ES-I3 (cell line): ENCODE results near the gene ARHGAP24.

Experiments
- H3K36me3 ChIP-seq: 2 replicates; pipeline ENCODE4 v1.6.1; 2013; ENCODE audit warnings: mild to moderate bottlenecking, low read length, control low read depth, moderate library complexity; ENCODE audit not compliant: insufficient read depth
- H3K4me1 ChIP-seq: 2 replicates; pipeline ENCODE4 v1.6.1; 2013; ENCODE audit warnings: mild to moderate bottlenecking, control low read depth, low read length; ENCODE audit not compliant: insufficient read depth
- H3K9ac ChIP-seq: 2 replicates; pipeline ENCODE4 v1.6.1; 2013; ENCODE audit warnings: low read depth, mild to moderate bottlenecking, low read length, moderate library complexity
- H3K9me3 ChIP-seq: 2 replicates; pipeline ENCODE4 v1.6.1; 2013; ENCODE audit warnings: mild to moderate bottlenecking, low read length, moderate library complexity; ENCODE audit not compliant: control insufficient read depth, insufficient read depth

The ARHGAP24 gene

DNA sequence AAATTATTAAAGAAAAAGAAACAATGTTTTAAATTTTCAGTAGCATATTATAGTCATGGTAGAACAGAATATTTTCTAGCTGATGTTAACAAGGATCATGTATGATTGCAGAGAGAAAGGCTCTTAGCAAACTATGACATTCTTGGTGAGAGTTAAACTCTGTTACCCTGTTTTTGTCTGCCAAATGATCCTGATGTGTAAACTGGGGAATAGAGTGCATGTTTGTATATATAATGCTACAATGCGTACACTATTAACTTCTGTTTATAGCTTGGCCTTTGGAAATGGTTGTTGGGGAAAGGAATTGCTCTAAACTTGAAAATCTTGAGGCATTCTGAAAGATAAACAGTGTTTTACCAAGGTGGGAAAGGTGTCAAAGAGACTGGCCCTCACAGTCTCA is 292.7 kb downstream of the ARHGAP24 start:
- H3K9ac ChIP-seq, result no peak overlapping the region
- peaks cover 6% of the 10 kb centered on the region; the same call in 1 of the 2 replicates for H3K4me1 ChIP-seq
- H3K9me3 ChIP-seq, result no peaks in the 10 kb centered on the region
- no peaks in the 10 kb centered on the region for H3K36me3 ChIP-seq

DNA sequence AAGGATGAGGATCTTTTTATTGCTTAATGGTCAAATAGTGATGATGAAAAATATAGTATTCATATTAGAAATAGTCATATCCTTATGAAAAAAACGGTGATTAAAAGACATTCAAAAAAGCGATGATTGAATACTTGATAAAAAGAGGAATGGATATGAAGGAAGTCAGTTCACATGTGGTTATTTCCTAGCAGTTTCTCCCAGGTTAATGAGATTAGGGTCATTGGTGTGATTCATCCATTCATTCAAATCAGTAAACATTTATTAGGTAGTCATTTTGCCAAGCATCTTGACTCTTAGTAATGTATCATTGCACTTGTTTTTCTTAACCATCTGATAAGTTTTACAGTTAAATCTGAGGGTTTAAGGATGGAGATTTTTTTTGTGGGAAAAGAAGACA is 294.1 kb downstream of the ARHGAP24 start:
- Histone ChIP-seq H3K9ac (no peak overlapping the region), H3K9me3 (no peaks in the 10 kb centered on the region), H3K36me3 (no peaks in the 10 kb centered on the region)

GRCh38 chr4:85772470-85772869 is 297.5 kb downstream of the ARHGAP24 start:
- Histone ChIP-seq H3K4me1 (peaks cover 17% of the 10 kb centered on the region; the same call in 1 of the 2 replicates), H3K36me3 (no peaks in the 10 kb centered on the region), H3K9me3 (no peaks in the 10 kb centered on the region), H3K9ac (no peak overlapping the region)

More for the DNA sequence above, 294.1 kb downstream of the ARHGAP24 start:
- peaks cover 15% of the 10 kb centered on the region; the same call in 1 of the 2 replicates for H3K4me1 ChIP-seq

GRCh38 chr4:85773372-85773771 is 298.4 kb downstream of the ARHGAP24 start:
- no peak overlapping the region for H3K9ac ChIP-seq
- H3K36me3 ChIP-seq, result no peaks in the 10 kb centered on the region
- H3K4me1 ChIP-seq, result peaks cover 23% of the 10 kb centered on the region
- no peaks in the 10 kb centered on the region for H3K9me3 ChIP-seq

- Histone ChIP-seq H3K9ac (no peak overlapping the region), H3K36me3 (no peaks in the 10 kb centered on the region), H3K9me3 (no peaks in the 10 kb centered on the region), H3K4me1 (peaks cover 29% of the 10 kb centered on the region)
Measured at GRCh38 chr4:85774000-85774399, 299.1 kb downstream of the ARHGAP24 start.

DNA sequence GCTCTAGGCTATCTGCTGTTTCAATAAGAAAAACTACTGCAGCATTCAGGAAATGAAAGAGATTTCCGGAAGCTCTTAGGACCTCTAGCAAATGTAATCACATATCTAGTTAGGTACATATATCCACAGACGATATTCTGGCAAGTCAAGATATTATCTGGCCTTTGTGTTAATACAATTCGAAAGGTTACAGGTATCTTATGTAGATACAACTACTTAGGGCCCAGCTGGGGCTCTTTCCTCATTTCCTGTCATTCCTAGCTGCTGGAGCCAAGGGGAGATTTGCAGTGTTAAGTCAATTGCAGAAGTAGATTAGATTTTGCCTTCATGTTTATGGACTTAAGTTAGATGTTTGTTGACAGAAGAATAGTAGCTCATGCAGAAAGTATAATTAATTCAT is 299.5 kb downstream of the ARHGAP24 start:
- peaks cover 29% of the 10 kb centered on the region for H3K4me1 ChIP-seq
- no peaks in the 10 kb centered on the region for H3K9me3 ChIP-seq
- H3K36me3 ChIP-seq, result no peaks in the 10 kb centered on the region
- H3K9ac ChIP-seq, result no peak overlapping the region

DNA sequence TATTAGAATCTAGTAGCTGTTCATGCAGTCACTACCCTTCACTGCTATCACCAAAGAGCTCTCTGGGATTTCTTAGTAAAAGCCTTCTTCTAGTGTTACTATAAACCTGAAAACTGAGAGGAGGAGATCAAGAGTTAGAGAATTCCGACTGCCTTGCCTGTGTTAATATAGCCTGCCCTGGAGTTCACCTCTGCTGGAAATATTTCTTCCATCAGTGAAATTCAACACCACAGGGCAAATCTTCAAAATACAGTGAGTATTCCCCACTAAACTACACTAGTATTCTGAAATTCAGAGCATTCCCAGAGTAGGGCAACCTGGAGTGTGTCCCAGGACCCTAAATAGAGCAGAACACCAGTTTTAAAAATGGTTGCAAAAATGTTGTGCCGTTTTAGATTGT is 301.1 kb downstream of the ARHGAP24 start:
- H3K36me3 ChIP-seq, result no peaks in the 10 kb centered on the region
- no peak overlapping the region for H3K9ac ChIP-seq
- H3K4me1 ChIP-seq, result peaks cover 29% of the 10 kb centered on the region
- H3K9me3 ChIP-seq, result no peaks in the 10 kb centered on the region

GRCh38 chr4:85776579-85776978 is 301.6 kb downstream of the ARHGAP24 start:
- H3K36me3 ChIP-seq, result no peaks in the 10 kb centered on the region
- peaks cover 29% of the 10 kb centered on the region for H3K4me1 ChIP-seq
- no peaks in the 10 kb centered on the region for H3K9me3 ChIP-seq
- H3K9ac ChIP-seq, result no peak overlapping the region

GRCh38 chr4:85777908-85778631 is 303.1 kb downstream of the ARHGAP24 start:
- H3K9ac ChIP-seq, result no peak overlapping the region
- H3K4me1 ChIP-seq, result peaks cover 29% of the 10 kb centered on the region
- no peaks in the 10 kb centered on the region for H3K9me3 ChIP-seq
- no peaks in the 10 kb centered on the region for H3K36me3 ChIP-seq

- Histone ChIP-seq H3K9me3 (no peaks in the 10 kb centered on the region), H3K9ac (peak overlapping the region; percentile 19; the same call in 1 of the 2 replicates), H3K36me3 (no peaks in the 10 kb centered on the region), H3K4me1 (peaks cover 24% of the 10 kb centered on the region)
Measured at GRCh38 chr4:85778632-85779131, 303.7 kb downstream of the ARHGAP24 start.

DNA sequence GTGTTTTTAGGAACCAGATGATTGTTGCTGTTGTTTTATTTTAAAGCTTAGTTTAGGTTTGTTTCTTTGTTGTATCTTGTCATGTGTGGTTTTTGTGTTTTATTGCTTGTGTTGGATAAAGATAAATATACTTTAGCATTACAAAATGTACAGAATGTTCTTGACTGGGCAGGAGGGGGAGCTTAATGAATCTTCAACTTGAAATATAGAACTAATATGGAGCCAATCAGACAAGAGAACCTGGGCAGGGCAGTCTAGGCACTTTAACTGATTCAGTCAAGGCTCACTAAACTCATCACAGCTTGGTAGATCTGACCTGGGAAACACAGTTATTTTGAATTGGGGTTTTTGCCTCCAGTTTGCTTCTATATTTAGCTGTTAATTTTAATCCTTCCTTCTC is 304.2 kb downstream of the ARHGAP24 start:
- Histone ChIP-seq H3K9ac (no peak overlapping the region; the same call in 1 of the 2 replicates), H3K4me1 (peaks cover 19% of the 10 kb centered on the region), H3K9me3 (no peaks in the 10 kb centered on the region), H3K36me3 (no peaks in the 10 kb centered on the region)

DNA sequence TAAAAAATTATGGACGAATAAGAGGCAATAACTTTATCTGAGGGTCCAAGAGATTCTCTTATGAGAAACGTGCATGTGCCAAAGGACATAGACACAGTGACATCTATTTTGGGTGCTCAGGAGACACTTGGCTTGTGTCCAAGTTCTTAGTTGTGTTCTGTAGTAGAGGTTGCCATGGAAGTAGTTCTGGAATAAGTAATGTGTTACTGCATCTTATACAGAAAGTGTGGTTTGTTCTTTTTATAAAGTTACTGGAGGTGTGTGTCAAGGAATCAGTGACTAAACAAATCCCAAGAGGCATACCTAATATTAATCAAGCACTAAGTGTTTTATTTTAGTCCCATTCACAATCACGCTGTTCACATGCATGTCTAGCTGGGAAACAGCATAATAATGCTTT is 305.7 kb downstream of the ARHGAP24 start:
- Histone ChIP-seq H3K4me1 (peaks cover 11% of the 10 kb centered on the region), H3K9me3 (no peaks in the 10 kb centered on the region), H3K9ac (no peak overlapping the region), H3K36me3 (no peaks in the 10 kb centered on the region)

DNA sequence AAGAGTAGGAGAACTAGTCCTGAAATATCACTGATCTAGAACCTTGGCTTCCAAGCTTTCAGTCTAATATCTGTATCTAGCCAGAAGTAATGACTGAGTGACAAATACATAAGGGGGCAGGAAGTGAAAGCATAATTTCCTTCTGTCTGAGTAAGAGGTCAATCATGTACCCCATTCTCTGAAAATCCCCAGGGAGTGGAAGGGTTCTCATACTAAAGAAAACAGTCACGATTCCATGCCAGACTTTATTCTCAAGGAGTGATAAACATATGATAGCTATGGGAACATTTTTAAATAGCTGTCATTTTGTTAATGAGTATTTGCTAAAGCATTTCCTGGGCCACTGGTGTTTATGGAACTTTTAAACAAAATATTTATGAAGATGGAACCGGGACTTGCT is 308.5 kb downstream of the ARHGAP24 start:
- Histone ChIP-seq H3K9me3 (no peaks in the 10 kb centered on the region), H3K4me1 (peaks cover 4% of the 10 kb centered on the region), H3K9ac (no peak overlapping the region), H3K36me3 (no peaks in the 10 kb centered on the region)

DNA sequence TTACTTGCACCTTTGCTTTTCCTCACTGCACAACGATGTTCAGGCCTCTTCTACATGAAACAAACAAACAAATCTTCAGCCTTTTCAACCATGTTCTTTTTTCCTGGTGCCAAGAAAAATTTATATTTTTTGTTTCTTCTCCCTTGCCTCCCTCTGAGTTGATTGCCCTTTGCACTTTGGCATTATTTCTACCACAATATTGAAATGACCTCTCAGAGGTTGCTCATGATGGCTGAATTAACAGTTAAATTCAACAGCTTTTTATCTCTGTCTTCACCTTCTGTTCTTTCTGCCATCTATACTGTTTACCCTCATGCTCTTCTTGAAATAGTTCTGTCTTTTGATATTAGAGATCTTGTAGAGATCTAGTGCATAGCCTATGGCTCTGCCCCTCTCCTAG is 308.9 kb downstream of the ARHGAP24 start:
- Histone ChIP-seq H3K9ac (no peak overlapping the region), H3K9me3 (no peaks in the 10 kb centered on the region), H3K4me1 (peaks cover 3% of the 10 kb centered on the region; the same call in 1 of the 2 replicates), H3K36me3 (no peaks in the 10 kb centered on the region)

- H3K4me1 ChIP-seq, result peaks cover 3% of the 10 kb centered on the region; the same call in 1 of the 2 replicates
- H3K9ac ChIP-seq, result no peak overlapping the region
Measured at GRCh38 chr4:85784348-85784747, 309.4 kb downstream of the ARHGAP24 start.

More at GRCh38 chr4:85784348-85784747, 309.4 kb downstream of the ARHGAP24 start:
- Histone ChIP-seq H3K9me3 (no peaks in the 10 kb centered on the region), H3K36me3 (no peaks in the 10 kb centered on the region)
